ENCODE data around the gene AK4.

GRCh38 chr1:65245295-65245694 is 97.3 kb downstream of the AK4 start:
- TF ChIP-seq CTCF (conservative IDR thresholded peaks at IDR 0.05; ENCODE audit: low read depth, low read length), result no peak
- TF ChIP-seq ELK1 (IDR thresholded peaks at IDR 0.05; ENCODE audit: borderline replicate concordance, low read depth, low read length), result no peak
- no peak for TF ChIP-seq RCOR1 (IDR thresholded peaks at IDR 0.05; ENCODE audit: insufficient replicate concordance, low read length)
- no peak for TF ChIP-seq CEBPB (IDR thresholded peaks at IDR 0.05; ENCODE audit: low read depth, low read length)
- TF ChIP-seq CHD1 (IDR thresholded peaks at IDR 0.05; ENCODE audit: low read depth, low read length), result no peak
- no peak for TF ChIP-seq POLR2A (IDR thresholded peaks at IDR 0.05; ENCODE audit: low read depth, low read length)
- TF ChIP-seq NFE2L2 (IDR thresholded peaks at IDR 0.05; ENCODE audit: low read depth, low read length), result no peak
- no peak for TF ChIP-seq MAZ (IDR thresholded peaks at IDR 0.05; ENCODE audit: borderline replicate concordance, low read depth, low read length)
- no peak for TF ChIP-seq RAD21 (IDR thresholded peaks at IDR 0.05; ENCODE audit: low read length)
- TF ChIP-seq RFX5 (IDR thresholded peaks at IDR 0.05; ENCODE audit: low read depth, low read length), result no peak
- no peak for TF ChIP-seq USF2 (IDR thresholded peaks at IDR 0.05; ENCODE audit: low read depth, low read length)
- no peak for TF ChIP-seq FOS (IDR thresholded peaks at IDR 0.05; ENCODE audit: low read depth, low read length)
- TF ChIP-seq MAFK (IDR thresholded peaks at IDR 0.05; ENCODE audit: low read depth, low read length), result no peak
- TF ChIP-seq SMC3 (IDR thresholded peaks at IDR 0.05; ENCODE audit: low read depth, low read length), result no peak

Data from IMR-90 (cell line).